Brain microvascular endothelial cell (primary cell): ENCODE results near the gene HOXC4.

Source experiments
- DNase-seq: peaks from one replicate; pipeline ENCODE4 v3.0.0-alpha.2; 2020
- H3K27ac ChIP-seq: fragments of 250-450 bp; sonication (Bioruptor Pico); 2 replicates; pipeline ENCODE4 v1.5.1; 2020; ENCODE audit warnings: mild to moderate bottlenecking, moderate library complexity
- H3K27me3 ChIP-seq: fragments of 250-450 bp; sonication (Bioruptor Pico); replicated peaks from 2 replicates; pipeline ENCODE4 v1.5.1; 2020; ENCODE audit warnings: mild to moderate bottlenecking
- H3K36me3 ChIP-seq: fragments of 250-450 bp; sonication (Bioruptor Pico); replicated peaks from 2 replicates; pipeline ENCODE4 v1.5.1; 2020; ENCODE audit warnings: mild to moderate bottlenecking
- H3K4me3 ChIP-seq: 2 replicates; pipeline ENCODE4 v1.5.1; 2011; ENCODE audit warnings: low read depth, mild to moderate bottlenecking, control low read depth, low read length, moderate library complexity
- in situ Hi-C: cut with HindIII; loops from 2 replicates; pipeline ENCODE4 v1.10.0; 2017; ENCODE audit warnings: low sequenced_read_pairs, low pct_ligation_motif_present
- TF ChIP-seq, protein P1 (sequence below): IDR thresholded peaks from 2 replicates; pipeline ENCODE4 v1.5.1; 2011; ENCODE audit warnings: low read depth, mild to moderate bottlenecking, moderate library complexity, low read length, control low read depth, inconsistent platforms; ENCODE audit errors: missing control alignments

HOXC4 gene

GRCh38 chr12:54010972-54011664 is 42.5 kb upstream of the HOXC4 start:
- TF ChIP-seq, protein P1, sequence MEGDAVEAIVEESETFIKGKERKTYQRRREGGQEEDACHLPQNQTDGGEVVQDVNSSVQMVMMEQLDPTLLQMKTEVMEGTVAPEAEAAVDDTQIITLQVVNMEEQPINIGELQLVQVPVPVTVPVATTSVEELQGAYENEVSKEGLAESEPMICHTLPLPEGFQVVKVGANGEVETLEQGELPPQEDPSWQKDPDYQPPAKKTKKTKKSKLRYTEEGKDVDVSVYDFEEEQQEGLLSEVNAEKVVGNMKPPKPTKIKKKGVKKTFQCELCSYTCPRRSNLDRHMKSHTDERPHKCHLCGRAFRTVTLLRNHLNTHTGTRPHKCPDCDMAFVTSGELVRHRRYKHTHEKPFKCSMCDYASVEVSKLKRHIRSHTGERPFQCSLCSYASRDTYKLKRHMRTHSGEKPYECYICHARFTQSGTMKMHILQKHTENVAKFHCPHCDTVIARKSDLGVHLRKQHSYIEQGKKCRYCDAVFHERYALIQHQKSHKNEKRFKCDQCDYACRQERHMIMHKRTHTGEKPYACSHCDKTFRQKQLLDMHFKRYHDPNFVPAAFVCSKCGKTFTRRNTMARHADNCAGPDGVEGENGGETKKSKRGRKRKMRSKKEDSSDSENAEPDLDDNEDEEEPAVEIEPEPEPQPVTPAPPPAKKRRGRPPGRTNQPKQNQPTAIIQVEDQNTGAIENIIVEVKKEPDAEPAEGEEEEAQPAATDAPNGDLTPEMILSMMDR = no peak
- H3K27me3 ChIP-seq = peaks cover 89% of the 10 kb centered on the region
- in situ Hi-C loops = loop anchor here (25.0 kb wide), 1 partner anchor 201 kb away; no protein-coding TSS in a partner anchor
- no peak for DNase-seq
- no peaks in the 10 kb centered on the region for H3K36me3 ChIP-seq
- no peak overlapping the region for H3K27ac ChIP-seq
- H3K4me3 ChIP-seq = no peak overlapping the region

DNA sequence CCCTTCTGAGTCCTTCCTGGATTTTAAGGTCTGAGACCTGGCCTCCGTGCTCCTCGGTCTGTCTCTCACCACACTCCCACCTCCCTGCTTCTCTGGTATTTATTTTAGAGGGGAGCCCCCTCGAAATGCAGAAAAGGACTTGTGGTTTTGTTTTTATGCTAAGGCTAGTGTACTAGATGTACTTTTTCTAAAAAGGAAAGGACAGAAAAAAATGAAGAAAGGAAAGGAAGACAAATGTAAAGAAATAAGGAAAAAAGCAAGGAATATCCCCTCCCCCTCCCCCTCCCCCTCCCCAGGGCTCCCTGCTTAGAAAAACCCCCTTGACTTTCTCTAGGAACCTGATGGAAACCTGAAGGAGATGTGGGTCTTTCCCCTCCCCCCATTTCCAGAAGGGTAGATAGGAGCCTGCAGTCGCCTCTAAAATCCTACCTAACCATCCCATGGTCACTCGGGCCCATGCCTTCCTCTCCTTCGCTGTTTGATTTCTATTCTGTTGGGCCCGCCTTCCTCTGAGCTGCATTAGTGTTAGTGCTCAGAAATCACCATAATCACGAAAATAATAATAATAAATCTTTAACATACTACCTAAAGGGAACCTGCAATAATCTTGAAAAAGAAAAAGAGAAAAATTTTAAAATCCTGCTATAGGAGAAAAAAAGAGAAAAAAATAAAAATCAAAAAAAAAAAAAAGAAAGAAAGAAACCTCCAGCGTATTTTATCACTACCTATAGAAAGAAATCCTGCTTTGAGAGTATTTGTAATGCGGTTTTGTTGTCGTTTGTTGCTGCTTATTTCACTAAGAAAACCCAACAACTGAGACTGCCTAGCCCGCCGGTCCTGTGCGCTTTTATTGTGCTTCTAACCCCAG is 41.7 kb upstream of the HOXC4 start:
- Histone ChIP-seq H3K4me3 (no peak overlapping the region), H3K27me3 (peaks cover 87% of the 10 kb centered on the region), H3K27ac (no peak overlapping the region), H3K36me3 (no peaks in the 10 kb centered on the region)
- TF ChIP-seq, protein P1 = no peak
- in situ Hi-C loops = loop anchor here (25.0 kb wide), 1 partner anchor 200 kb away; no protein-coding TSS in a partner anchor
- no peak for DNase-seq

DNA sequence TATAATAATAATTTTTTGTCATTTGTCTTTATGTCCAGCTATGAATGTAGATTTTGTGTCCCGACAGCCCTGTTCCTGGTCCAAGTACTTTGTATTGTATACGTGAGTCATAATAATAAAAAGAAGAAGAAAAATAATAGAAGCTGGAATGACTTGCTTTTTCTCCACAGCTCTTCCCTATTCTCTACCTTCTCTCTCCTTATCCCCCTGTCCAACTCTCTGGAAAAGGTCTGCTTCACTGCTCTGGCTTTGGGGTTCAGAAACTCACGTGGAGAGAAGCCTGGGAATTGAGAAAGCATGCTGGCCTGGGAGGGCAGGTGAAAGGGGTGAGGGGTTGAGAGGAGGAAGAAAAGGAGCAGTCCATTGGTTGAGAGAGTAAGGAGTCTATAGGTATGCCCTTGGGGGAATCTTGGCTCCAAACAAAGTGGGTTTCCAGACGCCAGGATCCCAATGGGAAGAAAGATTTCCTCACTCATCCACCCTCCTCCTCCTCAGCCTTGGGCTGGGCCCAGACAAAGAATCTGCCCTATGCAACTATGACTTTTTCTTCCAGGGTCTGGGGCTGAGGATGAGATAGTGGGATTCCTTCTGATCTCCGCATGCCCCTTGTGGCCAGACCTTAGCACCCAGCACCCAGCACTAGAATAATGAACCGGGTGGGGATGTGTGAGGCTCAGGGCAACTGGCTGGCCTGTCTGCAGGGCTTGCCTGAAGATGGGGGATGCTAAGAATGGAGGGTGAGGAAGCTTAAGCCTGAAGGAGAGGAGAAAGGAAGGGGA is 40.8 kb upstream of the HOXC4 start:
- Histone ChIP-seq H3K36me3 (no peaks in the 10 kb centered on the region), H3K27me3 (peaks cover 87% of the 10 kb centered on the region), H3K27ac (no peak overlapping the region), H3K4me3 (no peak overlapping the region)
- no peak for DNase-seq
- in situ Hi-C loops = loop anchor here (25.0 kb wide), 1 partner anchor 199 kb away; no protein-coding TSS in a partner anchor
- TF ChIP-seq, protein P1 = no peak

GRCh38 chr12:54014377-54015017 is 39.1 kb upstream of the HOXC4 start:
- no peak for DNase-seq
- in situ Hi-C loops = loop anchor here (25.0 kb wide), 1 partner anchor 198 kb away; no protein-coding TSS in a partner anchor
- H3K4me3 ChIP-seq = no peak overlapping the region
- H3K27me3 ChIP-seq = peaks cover 87% of the 10 kb centered on the region
- no peaks in the 10 kb centered on the region for H3K36me3 ChIP-seq
- TF ChIP-seq, protein P1 = no peak
- H3K27ac ChIP-seq = no peak overlapping the region
